B cell (primary cell): ENCODE results near the gene NCAM1. TPM values are rescaled to one million over a fixed set of nuclear protein-coding genes. Genes with fewer than 3 reads are reported as not detected.

Experiments
- ATAC-seq: fragments of 200-7000 bp; cut with Tn5 transposase; one replicate; pipeline ENCODE4 v1.10.0; 2021; ENCODE audit warnings: low read depth, mild to moderate bottlenecking, moderate number of reproducible peaks, moderate library complexity
- CTCF ChIA-PET: fragments of 350-600 bp; sonication (Branson Sonifier 250); formaldehyde crosslinking; loops from one replicate; lab custom pipeline; 2021; ENCODE audit warnings: antibody characterized with exemption, inconsistent platforms; lab: Charles Lee
- POLR2A ChIA-PET: fragments of 350-600 bp; sonication (Branson Sonifier 250); formaldehyde crosslinking; loops from one replicate; lab custom pipeline; 2021; ENCODE audit warnings: antibody characterized with exemption; lab: Charles Lee
- DNase-seq: peaks from one replicate; pipeline ENCODE4 v3.0.0; 2013
- H2AFZ ChIP-seq: 2 replicates; pipeline ENCODE4 v1.6.1; 2012; ENCODE audit warnings: mild to moderate bottlenecking, low read depth, low read length; ENCODE audit not compliant: insufficient read depth, poor library complexity, severe bottlenecking
- H3K27ac ChIP-seq, 2 donors: 1 replicate in 1 of 2; 2 replicates in 1 of 2; pipeline ENCODE4 v1.5.1; 2012 to 2013; ENCODE audit warnings: low read length in 2 of 2, mild to moderate bottlenecking in 2 of 2, moderate library complexity in 1 of 2
- H3K27me3 ChIP-seq, 4 experiments: fragments of 200-600 bp in 1 of 4; sonication (generic) in 1 of 4; replicated peaks in 1 of 4; 1 replicate in 2 of 4; 2 replicates in 2 of 4; pipeline versions ENCODE4 v1.6.1 to v1.7.0; 2013 to 2016; ENCODE audit warnings: low read length in 3 of 4, mild to moderate bottlenecking in 2 of 4, mixed read lengths in 1 of 4, moderate library complexity in 1 of 4; ENCODE audit not compliant: insufficient read depth in 4 of 4, control insufficient read depth in 3 of 4; ENCODE audit errors: control extremely low read depth in 1 of 4
- H3K36me3 ChIP-seq, 2 experiments: replicated peaks in 1 of 2; 1 replicate in 1 of 2; 2 replicates in 1 of 2; pipeline versions ENCODE4 v1.6.1 to v1.7.1; 2013; ENCODE audit warnings: low read length in 1 of 2; ENCODE audit not compliant: insufficient read depth in 2 of 2, control insufficient read depth in 1 of 2; ENCODE audit errors: control extremely low read depth in 1 of 2, extremely low read depth in 1 of 2
- H3K4me1 ChIP-seq, 2 donors: fragments of 200-600 bp in 1 of 2; sonication (generic) in 1 of 2; 1 replicate in 1 of 2; 2 replicates in 1 of 2; pipeline versions ENCODE4 v1.5.1 to v1.6.1; 2013 to 2017; ENCODE audit warnings: low read length in 2 of 2; ENCODE audit not compliant: control insufficient read depth in 2 of 2, insufficient read depth in 2 of 2
- H3K4me2 ChIP-seq: replicated peaks from 2 replicates; pipeline ENCODE3; 2012; ENCODE audit warnings: mild to moderate bottlenecking, low read depth, low read length; ENCODE audit not compliant: poor library complexity, severe bottlenecking
- H3K4me3 ChIP-seq, 5 experiments: fragments of 200-600 bp in 1 of 5; sonication (generic) in 1 of 5; 1 replicate in 3 of 5; 2 replicates in 2 of 5; pipeline versions ENCODE4 v1.5.1 to v1.7.0; 2011 to 2016; ENCODE audit warnings: low read length in 4 of 5, mild to moderate bottlenecking in 4 of 5, low read depth in 2 of 5, control low read depth in 1 of 5, moderate library complexity in 1 of 5; ENCODE audit not compliant: insufficient read depth in 1 of 5; ENCODE audit errors: control extremely low read depth in 1 of 5, extremely low read depth in 1 of 5
- H3K79me2 ChIP-seq: fragments of 200-600 bp; sonication (generic); one replicate; pipeline ENCODE4 v1.6.0; 2016; ENCODE audit warnings: low read length; ENCODE audit not compliant: control insufficient read depth, insufficient read depth
- H3K9ac ChIP-seq: fragments of 200-600 bp; sonication (generic); 2 replicates; pipeline ENCODE4 v1.6.1; 2017; ENCODE audit warnings: mild to moderate bottlenecking, low read length, moderate library complexity
- H3K9me3 ChIP-seq, 3 donors: one replicate each; pipeline versions ENCODE4 v1.6.1 to v1.7.1; 2013; ENCODE audit warnings: low read length in 2 of 3; ENCODE audit not compliant: control insufficient read depth in 2 of 3, insufficient read depth in 1 of 3; ENCODE audit errors: control extremely low read depth in 1 of 3
- H4K20me1 ChIP-seq: 2 replicates; pipeline ENCODE4 v1.6.0; 2012; ENCODE audit warnings: mild to moderate bottlenecking, low read length; ENCODE audit not compliant: insufficient read depth, control insufficient read depth, poor library complexity, severe bottlenecking
- H3K27ac Mint-ChIP-seq: one replicate; pipeline ENCODE4 v1.8.0; 2021; ENCODE audit warnings: mixed read lengths
- H3K27me3 Mint-ChIP-seq: one replicate; pipeline ENCODE4 v1.8.0; 2021; ENCODE audit warnings: mixed read lengths
- H3K4me1 Mint-ChIP-seq: one replicate; pipeline ENCODE4 v1.8.0; 2021; ENCODE audit warnings: mixed read lengths
- H3K4me3 Mint-ChIP-seq: one replicate; pipeline ENCODE4 v1.8.0; 2021; ENCODE audit warnings: mixed read lengths
- H3K9me3 Mint-ChIP-seq: one replicate; pipeline ENCODE4 v1.8.0; 2022; ENCODE audit warnings: mixed read lengths; ENCODE audit not compliant: insufficient read depth
- CTCF ChIP-seq: fragments of 200-600 bp; IDR thresholded peaks from one replicate; pipeline ENCODE4 v1.8.0; 2022; ENCODE audit warnings: antibody characterized with exemption, mild to moderate bottlenecking
- EZH2 ChIP-seq: IDR thresholded peaks from 2 replicates; pipeline ENCODE4 v1.6.1; 2012; ENCODE audit warnings: borderline replicate concordance, low read depth, mild to moderate bottlenecking, moderate library complexity, low read length; ENCODE audit not compliant: insufficient read depth, poor library complexity, severe bottlenecking
- WGBS: methylation state at CpG from one replicate; pipeline ENCODE4 v1.1.5; 2013; ENCODE audit warnings: missing lambda C conversion rate; ENCODE audit not compliant: insufficient coverage; 5-methylcytosine and 5-hydroxymethylcytosine counted together
- intact Hi-C: fragments of 100-400 bp; cut with micrococcal nuclease; formaldehyde crosslinking; loops from one replicate; pipeline ENCODE4 v1.10.0; 2022
- polyA plus RNA-seq: library from polyadenylated mRNA; depleted of rRNA; stranded (reverse); fragments of >200 nt; gene quantifications from 2 replicates; pipeline ENCODE4 v1.2.3, GENCODE V29; 2012
- total RNA-seq, 2 donors: library from RNA; stranded (reverse); fragments of 120-200 nt in 1 of 2; gene quantifications; 1 replicate in 1 of 2; 2 replicates in 1 of 2; pipeline versions ENCODE4 v1.2.3 to v1.2.4, GENCODE V29; 2013 to 2022

The NCAM1 gene
- total and polyA plus RNA-seq, 2 donors (not counting 1 experiment from before 2014, with no cell fraction given), result 0.37 TPM; not detected in 1

- ATAC-seq, result no peak
- H3K27me3 Mint-ChIP-seq, result peaks cover 7% of the 10 kb centered on the region
- no peak for DNase-seq
- H3K4me1 Mint-ChIP-seq, result peaks cover 11% of the 10 kb centered on the region
- TF ChIP-seq CTCF, result no peak
- TF ChIP-seq EZH2, result no peak
- no peaks in the 10 kb centered on the region for H3K36me3 ChIP-seq
- H3K27ac Mint-ChIP-seq, result no peak overlapping the region
- WGBS, result 83% methylated on average over 1 of the region's 5 CpGs
- no peak overlapping the region for H3K4me2 ChIP-seq
- CTCF ChIA-PET, result no interaction called here
- peaks cover 0 to 6% of the 10 kb centered on the region in 2 donors for H3K4me1 ChIP-seq
- no peak overlapping the region for H3K9ac ChIP-seq
- no peak overlapping the region for H3K4me3 Mint-ChIP-seq
- intact Hi-C loops, result no loop called here
- peaks cover 0 to 5% (median 0%) of the 10 kb centered on the region in 3 donors for H3K9me3 ChIP-seq
- H3K4me3 ChIP-seq, result no peak overlapping the region
- H3K9me3 Mint-ChIP-seq, result no peaks in the 10 kb centered on the region
- H3K79me2 ChIP-seq, result no peaks in the 10 kb centered on the region
- POLR2A ChIA-PET, result no interaction called here
- no peak overlapping the region for H3K27ac ChIP-seq
- no peak overlapping the region for H2AFZ ChIP-seq
- peaks cover 0 to 5% (median 0%) of the 10 kb centered on the region in 4 experiments for H3K27me3 ChIP-seq
- no peaks in the 10 kb centered on the region for H4K20me1 ChIP-seq
These were observed 223.3 kb downstream of the NCAM1 start for GRCh38 chr11:113184498-113184897.

- peaks cover 0 to 6% of the 10 kb centered on the region in 2 donors for H3K4me1 ChIP-seq
- peaks cover 0 to 13% (median 1%) of the 10 kb centered on the region in 4 experiments for H3K27me3 ChIP-seq
- ChIA-PET CTCF (no interaction called here), POLR2A (no interaction called here)
- no peak for ATAC-seq
- H3K4me3 ChIP-seq, result no peak overlapping the region
- DNase-seq, result no peak
- TF ChIP-seq CTCF (no peak), EZH2 (no peak)
- Mint-ChIP-seq H3K27ac (no peak overlapping the region), H3K9me3 (no peaks in the 10 kb centered on the region), H3K27me3 (peaks cover 10% of the 10 kb centered on the region), H3K4me3 (no peak overlapping the region), H3K4me1 (peaks cover 11% of the 10 kb centered on the region)
- no peaks in the 10 kb centered on the region for H3K79me2 ChIP-seq
- H3K9me3 ChIP-seq, result no peaks in the 10 kb centered on the region
- no peak overlapping the region for H3K9ac ChIP-seq
- intact Hi-C loops, result no loop called here
- H2AFZ ChIP-seq, result no peak overlapping the region
- H4K20me1 ChIP-seq, result no peaks in the 10 kb centered on the region
- H3K36me3 ChIP-seq, result no peaks in the 10 kb centered on the region
- H3K4me2 ChIP-seq, result no peak overlapping the region
- no peak overlapping the region for H3K27ac ChIP-seq
These were observed 227.2 kb downstream of the NCAM1 start for GRCh38 chr11:113188371-113188834.
